ENCODE measurements around the gene PARP3.
"Not testable (repeated sequence)": the region's sequence is repeated elsewhere in the genome, so short reads cannot be mapped to it uniquely, and the experiment has no call there.

The PARP3 gene

DNA sequence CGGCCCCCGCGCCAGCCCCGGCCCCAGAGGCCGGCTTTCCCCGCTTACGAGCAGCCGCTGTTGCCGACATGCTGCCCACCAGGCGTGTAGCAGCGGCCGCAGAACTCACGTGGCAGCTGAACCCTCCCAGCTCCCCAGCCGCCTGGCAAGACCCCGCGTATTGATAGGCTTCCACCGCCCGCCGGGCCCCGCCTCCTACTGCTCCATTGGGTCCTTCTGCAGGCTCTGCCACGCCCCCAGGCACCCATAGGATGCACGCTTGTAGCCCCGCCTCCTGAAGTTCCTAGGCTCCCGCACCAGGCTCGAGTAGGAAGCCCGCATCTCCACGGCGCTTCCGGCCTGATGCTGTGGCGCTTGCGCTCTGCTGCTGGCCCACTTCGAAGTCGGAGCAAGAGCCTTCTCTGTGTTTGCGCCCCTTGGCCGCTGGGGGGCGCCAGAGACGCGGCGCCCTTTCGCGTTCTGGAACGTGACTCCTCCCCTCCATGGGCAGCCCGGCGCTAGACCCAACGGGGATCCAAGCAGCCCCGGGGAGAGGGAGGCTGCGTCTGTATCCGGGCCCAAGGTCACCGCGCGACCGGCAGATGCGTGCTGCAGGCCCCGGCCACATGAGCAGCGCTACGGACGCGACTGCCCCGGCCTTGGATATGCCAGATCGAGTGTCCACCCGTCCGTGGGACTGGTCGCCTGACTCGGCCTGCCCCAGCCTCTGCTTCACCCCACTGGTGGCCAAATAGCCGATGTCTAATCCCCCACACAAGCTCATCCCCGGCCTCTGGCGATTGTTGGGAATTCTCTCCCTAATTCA lies at the start of gene PARP3, which contains the start of gene RRP9:
PARP3 (plus strand) TSS at position 566 of the 805 bp plus-strand sequence. CDS start 993 bp downstream, outside the sequence.
RRP9 (minus strand) TSS at position 107 of the 805 bp plus-strand sequence; CDS start at position 70, 37 bp downstream.
- peak; percentile 98 for FAIRE-seq

GRCh38 chr3:51894391-51894790 lies 47.8 kb upstream of the PARP3 start:
- no peak for FAIRE-seq

GRCh38 chr3:51894939-51895338 lies 47.2 kb upstream of the PARP3 start:
- FAIRE-seq = no peak

DNA sequence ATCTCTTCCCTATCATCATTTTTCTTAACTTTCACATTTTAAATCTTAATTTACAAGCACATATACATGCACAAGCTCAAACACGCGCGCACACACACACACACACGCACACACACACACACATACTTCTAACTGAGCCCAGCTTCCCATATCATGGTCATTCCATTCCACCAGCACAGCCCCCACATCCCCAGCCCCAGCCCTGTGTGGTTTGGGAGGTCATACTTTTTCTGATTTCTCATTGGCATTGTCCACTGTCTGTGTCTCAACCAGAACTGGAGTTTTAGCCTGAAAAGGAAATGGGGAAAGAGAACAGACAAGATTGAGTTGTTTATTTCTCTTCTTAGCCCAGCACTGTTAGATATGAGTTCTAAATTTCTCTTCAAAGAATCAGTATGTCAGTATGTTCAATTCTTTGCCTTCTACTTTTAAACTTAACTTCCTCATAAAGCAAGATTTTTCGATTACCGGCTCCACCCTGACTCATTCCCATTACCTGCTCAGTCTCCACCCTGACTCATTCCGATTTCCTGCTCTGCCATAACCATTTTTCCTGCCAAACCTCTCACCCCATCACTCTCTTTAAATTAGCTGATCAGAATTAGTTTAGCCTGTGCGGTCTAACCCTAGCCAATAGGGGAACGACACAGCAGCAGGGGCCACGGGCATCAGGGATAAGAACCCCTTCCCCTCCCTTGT lies 45.4 kb upstream of the PARP3 start:
- FAIRE-seq = no peak

DNA sequence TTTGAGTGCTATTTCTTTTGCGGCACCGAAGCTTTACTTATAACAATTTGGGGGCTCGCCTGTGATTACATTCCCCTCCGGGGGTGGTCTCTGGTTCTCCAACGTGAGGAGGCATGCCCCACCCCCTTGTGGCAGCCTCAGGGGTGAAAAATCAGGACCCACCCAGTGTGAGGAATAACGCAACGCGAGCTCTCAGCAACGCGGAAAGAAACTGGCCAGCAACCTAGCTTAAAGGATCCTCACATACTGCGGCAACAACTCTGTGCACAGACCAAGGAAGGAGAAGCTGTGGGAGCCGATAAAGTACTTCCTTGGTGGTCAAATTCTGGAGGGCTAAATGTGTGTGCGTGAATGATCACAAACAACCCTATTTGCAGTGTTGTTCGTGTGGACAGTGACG lies 44.8 kb upstream of the PARP3 start:
- no peak for FAIRE-seq

DNA sequence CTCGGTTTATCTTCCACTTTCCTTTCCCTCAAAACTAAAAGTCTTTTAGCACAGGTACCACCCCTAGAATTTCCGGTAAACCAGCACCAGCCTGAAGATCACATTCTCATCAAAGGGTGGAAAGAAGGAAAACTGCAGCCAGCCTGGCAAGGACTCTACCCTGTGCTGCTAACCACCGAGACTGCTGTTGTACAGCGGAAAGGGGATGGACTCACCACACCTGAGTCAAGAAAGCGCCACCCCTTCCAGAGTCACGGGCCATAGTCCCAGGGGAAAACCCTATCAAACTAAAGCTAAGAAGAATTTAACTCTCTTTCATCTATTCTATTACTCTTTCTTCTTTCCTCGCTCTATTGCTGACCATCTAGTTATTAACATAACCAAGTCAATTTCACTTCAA lies 42.1 kb upstream of the PARP3 start:
- FAIRE-seq = not testable (repeated sequence)

GRCh38 chr3:51902361-51902760 lies 39.8 kb upstream of the PARP3 start:
- not testable (repeated sequence) for FAIRE-seq

DNA sequence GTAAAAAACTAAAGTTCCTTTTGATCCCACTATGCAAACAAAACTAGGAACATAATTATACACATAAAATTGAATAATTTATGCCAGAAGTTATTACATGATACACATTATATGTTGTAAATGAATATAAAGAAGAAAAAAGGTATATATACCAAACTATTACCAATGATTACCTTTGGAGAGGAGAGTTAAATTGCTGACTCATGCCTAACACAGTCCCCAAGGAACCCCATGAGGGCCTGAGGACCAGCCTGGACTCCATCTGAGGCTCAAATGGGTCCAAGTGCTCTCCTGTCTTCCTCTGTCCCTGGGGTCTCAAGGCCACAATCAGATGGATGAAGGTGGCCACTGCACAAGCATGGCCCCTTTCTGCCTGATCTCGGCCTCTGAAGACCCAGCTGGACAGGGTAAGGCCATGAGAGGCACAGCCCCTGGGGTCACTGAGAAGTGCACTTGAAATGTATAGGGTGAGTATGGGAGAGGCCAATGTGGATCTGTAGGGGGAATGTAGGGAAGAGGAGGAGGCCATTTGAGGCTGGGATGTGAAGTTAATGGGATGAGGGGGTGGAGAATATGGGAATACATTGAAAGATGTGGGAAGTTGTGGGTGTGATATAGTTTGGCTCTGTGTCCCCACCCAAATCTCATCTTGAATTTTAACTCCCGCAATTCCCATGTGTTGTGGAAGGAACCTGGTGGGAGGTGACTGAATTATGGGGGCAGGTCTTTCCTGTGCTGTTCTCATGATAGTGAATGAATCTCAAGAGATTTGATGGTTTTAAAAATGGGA lies 37.9 kb upstream of the PARP3 start:
- no peak for FAIRE-seq

GRCh38 chr3:51908026-51908425 lies 34.1 kb upstream of the PARP3 start:
- no peak for FAIRE-seq

DNA sequence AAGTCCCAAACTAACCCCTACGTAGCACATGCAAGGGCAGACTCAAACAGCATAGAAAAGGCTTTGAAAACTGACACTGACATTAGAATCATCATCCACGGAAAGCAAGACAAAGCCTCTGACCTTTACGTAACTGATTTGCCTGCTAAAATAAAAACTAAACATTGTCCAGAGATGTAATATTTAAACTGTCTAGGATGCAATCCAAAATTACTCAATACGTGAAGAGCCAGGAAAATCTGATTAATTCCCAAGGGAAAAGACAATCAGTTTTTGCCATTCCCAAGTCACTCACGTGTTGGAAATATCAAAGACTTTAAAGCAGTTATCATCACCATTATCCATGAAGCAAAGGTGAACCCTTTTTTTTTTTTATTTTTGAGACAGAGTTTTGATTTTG lies 25.7 kb upstream of the PARP3 start:
- no peak for FAIRE-seq

- FAIRE-seq = no peak
These were observed 21.0 kb upstream of the PARP3 start for GRCh38 chr3:51921081-51921578.

DNA sequence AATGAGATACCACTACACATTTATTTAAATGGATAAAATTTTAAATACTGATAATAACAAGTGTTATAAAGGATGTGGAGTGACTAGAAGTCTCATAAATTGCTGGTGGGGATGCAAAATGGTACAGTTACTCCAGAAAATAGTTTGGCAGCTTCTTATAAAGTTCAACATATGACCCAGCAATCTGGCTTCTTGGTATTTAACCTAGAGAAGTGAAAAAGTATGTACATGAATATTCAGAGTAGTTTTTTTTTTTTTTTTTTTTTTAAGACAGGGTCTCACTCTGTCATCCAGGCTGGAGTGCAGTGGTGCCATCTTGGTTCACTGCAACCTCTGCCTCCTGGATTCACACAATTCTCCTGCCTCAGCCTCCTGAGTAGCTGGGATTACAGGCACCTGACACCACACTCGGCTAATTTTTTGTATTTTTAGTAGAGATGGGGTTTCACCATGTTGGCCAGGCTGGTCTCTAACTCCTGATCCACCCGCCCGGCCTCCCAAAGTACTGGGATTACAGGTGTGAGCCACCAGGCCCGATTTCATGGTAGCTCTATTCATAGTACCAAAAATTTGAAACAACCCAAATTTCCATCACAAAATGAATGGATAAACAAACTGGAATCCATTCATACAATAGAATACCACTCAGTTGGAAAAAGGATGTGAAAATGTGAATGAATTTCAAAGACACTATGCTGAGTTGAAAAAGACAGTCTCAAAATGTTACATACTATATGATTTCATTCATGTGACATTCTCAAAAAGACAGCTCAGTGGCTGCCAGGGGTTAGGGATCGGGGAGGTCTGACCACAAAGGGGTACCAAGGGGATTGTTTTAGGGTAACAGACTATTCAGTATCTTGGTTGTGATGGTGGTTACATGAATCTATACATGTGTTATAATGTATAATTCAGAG lies 14.8 kb upstream of the PARP3 start:
- no peak for FAIRE-seq

GRCh38 chr3:51928438-51928837 lies 13.7 kb upstream of the PARP3 start:
- no peak for FAIRE-seq

DNA sequence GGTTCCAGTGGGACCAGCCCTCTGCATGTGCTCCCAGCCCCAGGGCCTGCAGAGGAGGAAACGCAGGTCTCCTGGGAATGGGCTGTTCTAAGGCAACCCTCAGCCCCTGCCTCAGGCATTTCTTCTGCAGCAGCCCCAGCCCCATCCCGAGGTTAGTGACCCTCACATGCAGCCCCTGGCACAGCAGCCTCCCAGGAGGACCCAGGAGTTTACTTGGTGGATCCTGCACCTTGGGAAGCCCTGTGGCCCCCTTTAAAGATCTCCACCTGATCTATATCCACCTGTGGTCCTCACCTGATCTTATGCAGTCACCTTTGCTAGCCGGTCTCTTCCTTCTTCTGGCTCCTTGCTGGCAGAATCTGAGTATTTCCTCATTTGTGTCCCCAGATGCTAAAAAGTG lies 13.2 kb upstream of the PARP3 start:
- FAIRE-seq = not testable (repeated sequence)

DNA sequence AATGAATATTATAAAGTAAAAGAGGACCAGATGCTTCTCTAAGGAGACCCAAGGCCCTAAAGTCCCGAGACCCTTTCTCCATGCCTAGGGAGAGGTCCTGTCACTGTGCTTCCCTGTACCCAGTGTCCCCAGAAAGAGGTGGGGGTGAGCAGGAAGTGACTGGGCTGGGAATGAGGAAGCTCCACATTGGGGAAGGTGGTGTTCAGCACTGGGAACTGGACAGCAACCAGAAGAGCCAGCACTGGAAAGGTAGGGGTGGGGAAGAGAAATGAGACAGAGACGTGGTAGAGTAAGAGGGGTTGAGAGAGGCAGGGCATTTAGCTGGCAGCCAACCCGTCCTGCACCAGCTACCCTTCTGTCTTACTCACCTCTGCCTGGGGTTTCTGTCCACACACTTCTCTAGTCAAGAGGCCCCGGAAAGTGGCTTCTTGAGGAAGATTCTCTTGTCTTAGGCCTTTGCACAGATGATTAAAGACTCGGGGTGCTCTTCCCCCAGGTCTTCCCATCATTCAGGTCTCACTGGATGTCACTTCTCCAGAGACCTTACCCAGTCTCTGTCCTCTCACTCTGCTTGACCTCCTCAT lies 12.7 kb upstream of the PARP3 start:
- FAIRE-seq = no peak

GRCh38 chr3:51930439-51930838 lies 11.7 kb upstream of the PARP3 start:
- FAIRE-seq = no peak

- no peak for FAIRE-seq
These were observed 10.4 kb upstream of the PARP3 start for GRCh38 chr3:51931756-51932155.

GRCh38 chr3:51932471-51933370 lies 9.4 kb upstream of the PARP3 start:
- no peak for FAIRE-seq

GRCh38 chr3:51933471-51934138 lies 8.6 kb upstream of the PARP3 start:
- no peak for FAIRE-seq
